ENCODE measurements around the gene PAOX. TPM values are rescaled to one million over a fixed set of nuclear protein-coding genes. Genes with fewer than 3 reads are reported as not detected.

Gene PAOX
- total and polyA plus RNA-seq, 9 of the 15 experiments (the other 6 are each of a cell fraction or from before 2014, with no cell fraction given) = 0.80 to 6.4 (median 2.6) TPM

GRCh38 chr10:133397938-133398337, 18.9 kb downstream of the PAOX start:
- CTCF ChIA-PET (ENCODE audit: low intra/inter-chr PET ratio) = no interaction called here
- BruUV-seq (replicated peaks) = no TSS peak
- no peak for ATAC-seq
- POLR2A ChIA-PET = interaction anchor here (0.7 kb wide), 1 partner anchor 8 kb away, joined by 3 read pairs; no protein-coding TSS in a partner anchor
- no peak for DNase-seq (ENCODE audit: extremely low read depth in 1 of 4, low spot score in 3 of 4)
- FAIRE-seq = no peak
- Histone ChIP-seq H3K9me3 (replicated peaks; ENCODE audit: control insufficient read depth, insufficient read depth, low read depth, low read length) (no peaks in the 10 kb centered on the region), H3K9me1 (ENCODE audit: control insufficient read depth, insufficient read depth, low read length) (no peaks in the 10 kb centered on the region), H3K4me2 (ENCODE audit: insufficient read depth, low read length) (no peak overlapping the region), H3K36me3 (ENCODE audit: control insufficient read depth, insufficient read depth, low read length) (peaks cover 46% of the 10 kb centered on the region; the same call in 2 of the 3 replicates), H3K4me3 (no peak overlapping the region), H3K4me1 (replicated peaks in 1 of 2; ENCODE audit: control insufficient read depth in 2 of 2, insufficient read depth in 2 of 2, low read length in 2 of 2) (peaks cover 5 to 34% of the 10 kb centered on the region in 2 experiments; a peak in 4 of 5 replicates), H2AFZ (ENCODE audit: low read depth, low read length) (no peak overlapping the region), H4K20me1 (replicated peaks; ENCODE audit: control insufficient read depth, insufficient read depth, low read length) (no peaks in the 10 kb centered on the region), H3K79me2 (ENCODE audit: control insufficient read depth, insufficient read depth, low read length) (peaks cover 20% of the 10 kb centered on the region), H3K27ac (ENCODE audit: extremely low read depth, low read depth, low read length) (no peak overlapping the region), H3K9ac (ENCODE audit: insufficient read depth in 1 of 2, low read depth in 2 of 2, low read length in 2 of 2) (no peak overlapping the region), H3K27me3 (ENCODE audit: control insufficient read depth in 2 of 2, insufficient read depth in 2 of 2, low read length in 2 of 2) (no peaks in the 10 kb centered on the region)
- in situ Hi-C loops (cut with MboI) = no loop called here
- TF ChIP-seq TSC22D4 (tag; IDR thresholded peaks at IDR 0.05) (no peak), MTA1 (IDR thresholded peaks at IDR 0.05; ENCODE audit: borderline replicate concordance) (no peak), CCAR2 (IDR thresholded peaks at IDR 0.05; ENCODE audit: low read depth, low read length) (no peak), BMI1 (IDR thresholded peaks at IDR 0.05; ENCODE audit: low read length) (no peak), SMAD3 (CRISPR knock-in tag; conservative IDR thresholded peaks at IDR 0.05) (no peak), THRA (IDR thresholded peaks at IDR 0.05) (no peak), SRF (CRISPR knock-in tag; IDR thresholded peaks at IDR 0.05) (no peak), SRSF7 (optimal IDR thresholded peaks at IDR 0.05; ENCODE audit: low read depth, low read length) (no peak), POLR2AphosphoS5 (IDR thresholded peaks at IDR 0.05; ENCODE audit: control insufficient read depth, insufficient read depth, low read depth, low read length) (no peak), ZNF175 (CRISPR knock-in tag; IDR thresholded peaks at IDR 0.05; ENCODE audit: low read depth) (no peak), FOXM1 (IDR thresholded peaks at IDR 0.05; ENCODE audit: low read depth) (no peak), FOXM1 (CRISPR knock-in tag; IDR thresholded peaks at IDR 0.05; ENCODE audit: low read depth) (no peak)
- 96% methylated on average over 6 of the region's 7 CpGs for WGBS (ENCODE audit: insufficient coverage, low coverage, missing lambda C conversion rate)
- intact Hi-C loops (cut with micrococcal nuclease) = loop anchor here (10.0 kb wide), 1 partner anchor 73 kb away; no protein-coding TSS in a partner anchor

Measured in K562 (cell line).